AG04449 (cell line): ENCODE data around the gene BRDT.

Experiments used
- CTCF ChIA-PET: fragments of 350-600 bp; formaldehyde crosslinking; extraction: SDS; loops from one replicate; lab custom pipeline; 2021; ENCODE audit warnings: antibody characterized with exemption; lab: Yijun Ruan, JAX
- POLR2A ChIA-PET: fragments of 400-600, 350-600 bp; formaldehyde crosslinking; extraction: SDS; loops from one replicate; lab custom pipeline; 2020; ENCODE audit warnings: antibody characterized with exemption, inconsistent platforms; lab: Yijun Ruan, JAX
- DNase-seq: peaks from one replicate; pipeline ENCODE4 v3.0.0-alpha.2; 2010; ENCODE audit warnings: low read depth, low spot score
- H3K4me3 ChIP-seq: 2 replicates; pipeline ENCODE4 v1.5.1; 2011; ENCODE audit warnings: low read depth, mild to moderate bottlenecking, control low read depth, low read length
- TF ChIP-seq, protein P1 (sequence below): IDR thresholded peaks from one replicate; pipeline ENCODE4 v1.5.1; 2011; ENCODE audit warnings: mild to moderate bottlenecking, moderate library complexity, low read length, control low read depth, inconsistent platforms; ENCODE audit not compliant: insufficient read depth; ENCODE audit errors: missing control alignments

BRDT gene

DNA sequence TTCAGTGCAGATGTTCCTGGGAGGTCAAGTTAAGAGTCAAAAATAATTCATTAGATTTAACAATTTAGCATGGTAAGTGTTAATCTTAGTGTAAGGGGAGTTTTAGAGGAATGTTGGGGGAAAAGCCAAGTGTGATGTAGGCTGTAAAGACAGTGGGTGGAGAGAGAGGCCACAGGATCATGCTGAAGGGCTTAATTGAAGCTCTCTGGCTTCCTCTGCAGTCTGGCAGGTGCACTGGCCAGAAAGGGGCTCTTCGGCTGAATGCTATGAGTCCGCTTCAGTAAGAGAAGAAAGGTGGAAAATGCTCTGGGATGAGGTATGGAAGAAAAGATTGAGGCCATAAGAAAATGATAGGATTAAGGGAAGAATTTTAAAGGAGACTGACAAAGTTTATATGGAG is 3.0 kb downstream of the BRDT start:
- POLR2A ChIA-PET: no interaction called here

DNA sequence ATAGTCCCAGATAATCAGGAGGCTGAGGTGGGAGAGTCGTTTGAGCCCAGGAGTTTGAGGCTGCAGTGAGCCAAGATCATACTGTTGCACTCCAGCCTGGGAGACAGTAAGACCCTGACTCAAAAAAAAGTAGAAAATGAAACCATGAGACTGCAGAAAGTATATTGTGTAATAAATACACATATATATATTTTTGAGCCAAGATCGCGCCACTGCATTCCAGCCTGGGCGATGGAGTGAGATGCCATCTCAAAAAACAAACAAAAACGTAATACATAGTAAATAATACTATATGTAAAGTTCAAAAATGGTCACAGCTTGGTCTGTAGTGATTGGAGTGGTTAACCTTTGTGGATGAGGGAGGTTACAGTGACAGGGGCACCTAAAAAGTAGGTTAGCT is 9.7 kb downstream of the BRDT start:
- no peak overlapping the region for H3K4me3 ChIP-seq
- TF ChIP-seq, protein P1, sequence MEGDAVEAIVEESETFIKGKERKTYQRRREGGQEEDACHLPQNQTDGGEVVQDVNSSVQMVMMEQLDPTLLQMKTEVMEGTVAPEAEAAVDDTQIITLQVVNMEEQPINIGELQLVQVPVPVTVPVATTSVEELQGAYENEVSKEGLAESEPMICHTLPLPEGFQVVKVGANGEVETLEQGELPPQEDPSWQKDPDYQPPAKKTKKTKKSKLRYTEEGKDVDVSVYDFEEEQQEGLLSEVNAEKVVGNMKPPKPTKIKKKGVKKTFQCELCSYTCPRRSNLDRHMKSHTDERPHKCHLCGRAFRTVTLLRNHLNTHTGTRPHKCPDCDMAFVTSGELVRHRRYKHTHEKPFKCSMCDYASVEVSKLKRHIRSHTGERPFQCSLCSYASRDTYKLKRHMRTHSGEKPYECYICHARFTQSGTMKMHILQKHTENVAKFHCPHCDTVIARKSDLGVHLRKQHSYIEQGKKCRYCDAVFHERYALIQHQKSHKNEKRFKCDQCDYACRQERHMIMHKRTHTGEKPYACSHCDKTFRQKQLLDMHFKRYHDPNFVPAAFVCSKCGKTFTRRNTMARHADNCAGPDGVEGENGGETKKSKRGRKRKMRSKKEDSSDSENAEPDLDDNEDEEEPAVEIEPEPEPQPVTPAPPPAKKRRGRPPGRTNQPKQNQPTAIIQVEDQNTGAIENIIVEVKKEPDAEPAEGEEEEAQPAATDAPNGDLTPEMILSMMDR: no peak
- DNase-seq: no peak
- CTCF ChIA-PET: interaction anchor here (1.1 to 1.6 kb wide), 2 partner anchors 10 to 447 kb away, joined by 3 to 6 read pairs; no protein-coding TSS in a partner anchor
- POLR2A ChIA-PET: no interaction called here

More for the DNA sequence above, 3.0 kb downstream of the BRDT start:
- no peak for DNase-seq
- TF ChIP-seq, protein P1: no peak
- CTCF ChIA-PET: interaction anchor here (1.5 kb wide), 1 partner anchor 440 kb away, joined by 8 read pairs; no protein-coding TSS in a partner anchor
- no peak overlapping the region for H3K4me3 ChIP-seq

DNA sequence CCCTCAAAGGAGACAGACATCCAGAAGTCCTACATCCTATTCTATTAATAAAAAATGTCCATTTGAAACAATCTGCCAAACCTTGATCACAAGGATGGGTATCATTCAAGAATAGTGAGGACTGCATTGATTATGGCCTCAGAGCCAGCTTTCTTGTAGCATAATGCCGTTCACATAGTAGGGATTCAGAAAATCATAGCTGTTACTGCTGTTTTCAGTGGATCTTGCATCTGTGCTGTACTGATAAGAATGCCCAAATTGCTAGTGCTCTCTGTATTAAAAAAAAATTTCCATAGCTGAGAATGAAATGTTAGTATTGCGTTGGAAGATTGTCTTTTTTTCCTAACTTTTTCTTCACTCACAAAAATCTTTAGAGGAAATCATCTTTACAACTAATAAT is 19.1 kb downstream of the BRDT start:
- CTCF ChIA-PET: interaction anchor here (1.0 to 1.2 kb wide), 3 partner anchors 9 to 457 kb away, joined by 3 to 4 read pairs (median 3); no protein-coding TSS in a partner anchor
- TF ChIP-seq, protein P1: no peak
- POLR2A ChIA-PET: no interaction called here
- no peak for DNase-seq
- H3K4me3 ChIP-seq: no peak overlapping the region

DNA sequence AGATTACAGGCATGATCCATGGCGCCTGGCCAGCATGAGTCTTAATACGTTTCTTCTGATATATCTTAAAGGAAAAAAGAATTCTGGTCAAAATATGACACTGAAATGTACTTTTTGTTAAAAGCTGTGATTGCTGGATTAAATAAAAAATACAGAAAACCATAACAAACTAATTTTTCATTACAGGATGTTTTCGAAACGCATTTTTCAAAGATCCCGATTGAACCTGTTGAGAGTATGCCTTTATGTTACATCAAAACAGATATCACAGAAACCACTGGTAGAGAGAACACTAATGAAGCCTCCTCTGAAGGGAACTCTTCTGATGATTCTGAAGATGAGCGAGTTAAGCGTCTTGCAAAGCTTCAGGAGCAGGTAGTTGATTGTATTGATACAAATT is 30.2 kb downstream of the BRDT start:
- H3K4me3 ChIP-seq: no peak overlapping the region
- POLR2A ChIA-PET: no interaction called here
- DNase-seq: no peak
- TF ChIP-seq, protein P1: no peak
- CTCF ChIA-PET: no interaction called here

DNA sequence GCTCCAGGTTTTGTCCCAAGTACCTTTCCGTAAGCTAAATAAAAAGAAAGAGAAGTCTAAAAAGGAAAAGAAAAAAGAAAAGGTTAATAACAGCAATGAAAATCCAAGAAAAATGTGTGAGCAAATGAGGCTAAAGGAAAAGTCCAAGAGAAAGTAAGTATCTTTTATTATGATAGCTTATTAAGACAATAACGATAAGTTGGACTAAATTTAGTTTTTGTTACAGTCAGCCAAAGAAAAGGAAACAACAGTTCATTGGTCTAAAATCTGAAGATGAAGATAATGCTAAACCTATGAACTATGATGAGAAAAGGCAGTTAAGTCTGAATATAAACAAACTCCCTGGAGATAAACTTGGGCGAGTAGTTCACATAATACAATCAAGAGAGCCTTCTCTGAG is 31.5 kb downstream of the BRDT start:
- DNase-seq: no peak
- ChIA-PET POLR2A (no interaction called here), CTCF (interaction anchor here (1.9 to 2.3 kb wide), 2 partner anchors 310 to 468 kb away, joined by 6 to 7 read pairs; no protein-coding TSS in a partner anchor)
- TF ChIP-seq, protein P1: no peak
- no peak overlapping the region for H3K4me3 ChIP-seq

DNA sequence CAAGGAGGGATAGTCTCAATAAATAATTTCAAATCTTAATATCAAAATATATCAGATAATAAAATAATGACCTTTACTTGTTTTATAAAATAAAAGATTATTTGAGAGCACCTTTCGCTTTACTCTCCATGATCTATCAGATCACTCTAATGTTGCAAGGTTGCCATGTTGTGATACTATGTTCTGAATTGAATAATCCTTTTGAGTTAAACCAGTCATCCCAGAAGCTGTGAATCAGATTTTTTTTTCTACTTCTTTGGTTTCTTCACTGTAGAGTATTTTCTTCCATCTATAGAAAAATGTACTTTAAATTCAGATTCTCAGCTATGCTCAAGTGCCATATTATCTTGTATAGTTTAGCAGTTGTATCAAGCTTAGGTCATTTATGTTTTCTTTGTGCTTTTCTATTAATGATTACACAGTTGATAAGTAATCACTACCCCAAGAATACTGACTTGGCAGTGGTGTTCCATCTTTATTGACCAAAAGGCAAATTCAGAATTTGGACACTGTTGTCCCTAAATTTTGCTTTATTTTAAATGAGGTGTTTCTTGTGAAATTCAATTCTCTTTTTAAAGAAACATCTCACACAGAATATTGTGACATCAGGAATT is 32.9 kb downstream of the BRDT start:
- TF ChIP-seq, protein P1: no peak
- DNase-seq: no peak
- no peak overlapping the region for H3K4me3 ChIP-seq
- POLR2A ChIA-PET: no interaction called here
- CTCF ChIA-PET: interaction anchor here (1.9 to 2.3 kb wide), 2 partner anchors 309 to 470 kb away, joined by 6 to 7 read pairs; no protein-coding TSS in a partner anchor
